Ecto neural progenitor cell (in vitro differentiated cells): ENCODE measurements around the gene NPEPL1.

ENCODE experiments used
- DNase-seq: peaks from one replicate; pipeline ENCODE4 v3.0.0-alpha.2; 2018; ENCODE audit warnings: low spot score

NPEPL1 gene

DNA sequence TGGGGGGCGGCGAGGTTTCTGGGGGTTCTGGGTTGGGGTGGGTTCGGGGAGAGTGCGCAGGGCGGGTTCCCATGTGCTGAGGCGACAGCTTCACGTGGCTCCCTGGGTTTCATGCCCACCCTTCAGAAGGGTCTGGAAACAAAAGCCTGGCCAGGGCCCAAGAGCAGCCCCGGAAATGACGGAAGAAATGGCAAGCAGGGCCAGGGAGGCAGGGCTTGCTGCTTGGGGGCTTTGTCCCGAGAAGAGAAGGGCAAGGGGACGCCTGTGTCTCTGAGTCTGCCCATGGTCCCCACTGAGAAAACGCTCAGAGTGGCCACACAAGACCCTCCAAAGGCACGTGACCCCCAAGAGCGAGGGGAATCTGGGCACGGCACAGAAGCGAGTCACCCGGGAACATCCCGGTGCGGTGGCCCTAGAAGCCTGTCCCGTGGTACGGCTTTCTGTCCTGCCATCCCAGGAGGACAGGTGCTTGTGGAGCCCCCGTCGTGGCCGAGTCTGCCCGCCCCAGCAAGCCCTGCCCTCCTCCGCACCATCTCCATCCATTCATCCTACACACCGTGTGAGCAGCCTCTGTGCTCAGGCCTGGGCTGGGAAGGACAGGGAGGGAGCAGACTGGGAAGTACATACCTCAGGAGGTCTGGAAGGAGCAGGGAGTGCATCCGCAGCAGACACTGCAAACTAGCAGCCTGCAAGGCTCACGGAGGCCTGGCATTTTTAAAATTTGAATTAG lies 9.0 kb downstream of the NPEPL1 start:
- DNase-seq = no peak

DNA sequence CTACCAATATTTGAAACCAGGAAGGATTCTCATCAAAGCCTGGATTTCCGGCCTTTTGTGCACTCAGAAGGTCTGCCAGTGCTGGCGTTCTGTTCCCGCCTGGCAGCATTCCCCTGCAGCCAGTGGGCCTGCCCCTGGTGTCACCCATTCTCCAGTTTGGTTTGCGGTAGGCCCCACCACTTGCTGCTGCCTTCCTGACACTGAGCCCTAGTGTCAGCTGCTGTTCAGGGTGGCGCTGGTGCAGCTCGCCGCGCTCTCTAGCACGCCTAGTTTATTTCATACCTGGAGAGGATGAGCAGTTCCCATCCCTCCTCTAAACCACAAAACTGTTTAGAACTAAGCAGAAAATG lies 9.5 kb downstream of the NPEPL1 start:
- no peak for DNase-seq

DNA sequence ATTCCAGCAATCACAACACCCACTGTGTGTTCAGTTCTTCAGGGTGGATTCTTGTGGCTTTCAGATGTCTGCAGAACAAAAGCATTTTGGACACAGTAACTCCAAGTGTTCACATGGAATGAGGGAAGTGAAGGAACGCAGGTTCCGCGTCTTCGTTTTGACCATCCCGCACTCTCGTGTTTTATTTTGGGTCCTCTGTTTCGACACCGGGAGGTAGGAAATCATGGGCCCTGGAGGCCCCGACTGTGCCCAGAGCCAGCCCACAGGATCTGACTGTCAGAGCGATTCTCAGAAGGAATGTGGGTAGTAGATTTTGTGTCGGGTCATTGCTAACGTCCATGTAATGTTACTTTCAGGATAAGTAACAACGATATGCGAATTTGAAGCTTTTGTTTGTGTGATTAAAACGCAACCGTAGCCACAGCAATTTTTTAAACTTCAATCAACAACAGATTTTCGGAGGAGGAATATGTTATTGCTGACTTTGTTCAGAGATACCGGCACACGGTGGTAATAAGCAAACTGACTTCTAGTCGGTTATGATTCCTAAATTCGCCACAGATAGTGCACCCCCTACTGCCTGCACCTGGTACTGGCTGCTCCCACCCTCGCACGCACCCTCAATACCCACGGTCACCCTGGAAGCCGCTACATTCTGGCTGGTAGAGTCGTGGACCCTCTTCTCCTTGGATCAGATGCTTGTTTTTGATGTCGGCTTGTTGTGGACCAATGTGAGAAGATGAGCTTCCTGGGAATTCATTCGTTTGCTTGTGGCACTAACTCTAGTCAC lies 10.5 kb downstream of the NPEPL1 start:
- DNase-seq = no peak

DNA sequence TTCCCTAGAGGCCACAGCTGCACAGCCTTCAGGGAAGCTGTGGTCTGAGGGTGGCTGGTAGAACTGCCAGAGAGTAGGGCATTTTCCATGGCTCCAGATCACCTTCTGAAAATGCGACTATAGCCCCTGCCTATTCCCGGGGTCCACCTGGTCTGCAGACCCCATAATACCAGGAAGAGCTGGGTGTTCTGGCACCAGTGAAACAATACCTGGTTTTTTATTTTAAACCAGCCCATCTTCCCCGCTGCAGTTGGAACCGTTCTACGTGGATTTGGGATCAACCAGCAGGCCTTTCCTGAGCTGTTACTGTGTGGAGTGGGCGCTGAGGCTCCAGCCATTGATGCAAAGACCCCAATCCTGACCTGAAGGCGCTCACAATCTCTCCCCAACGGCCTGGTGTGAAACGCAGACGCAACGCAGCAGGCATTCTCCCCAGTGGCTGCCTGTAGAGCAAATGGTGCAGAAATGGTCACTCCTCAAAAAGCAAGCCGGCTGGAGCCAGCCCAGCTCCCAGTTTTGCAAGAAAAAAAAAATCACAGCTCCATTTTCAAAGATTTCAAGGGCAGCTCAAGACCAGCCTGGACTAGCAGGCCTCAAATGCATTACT lies 11.3 kb downstream of the NPEPL1 start:
- peak; percentile 20 for DNase-seq

DNA sequence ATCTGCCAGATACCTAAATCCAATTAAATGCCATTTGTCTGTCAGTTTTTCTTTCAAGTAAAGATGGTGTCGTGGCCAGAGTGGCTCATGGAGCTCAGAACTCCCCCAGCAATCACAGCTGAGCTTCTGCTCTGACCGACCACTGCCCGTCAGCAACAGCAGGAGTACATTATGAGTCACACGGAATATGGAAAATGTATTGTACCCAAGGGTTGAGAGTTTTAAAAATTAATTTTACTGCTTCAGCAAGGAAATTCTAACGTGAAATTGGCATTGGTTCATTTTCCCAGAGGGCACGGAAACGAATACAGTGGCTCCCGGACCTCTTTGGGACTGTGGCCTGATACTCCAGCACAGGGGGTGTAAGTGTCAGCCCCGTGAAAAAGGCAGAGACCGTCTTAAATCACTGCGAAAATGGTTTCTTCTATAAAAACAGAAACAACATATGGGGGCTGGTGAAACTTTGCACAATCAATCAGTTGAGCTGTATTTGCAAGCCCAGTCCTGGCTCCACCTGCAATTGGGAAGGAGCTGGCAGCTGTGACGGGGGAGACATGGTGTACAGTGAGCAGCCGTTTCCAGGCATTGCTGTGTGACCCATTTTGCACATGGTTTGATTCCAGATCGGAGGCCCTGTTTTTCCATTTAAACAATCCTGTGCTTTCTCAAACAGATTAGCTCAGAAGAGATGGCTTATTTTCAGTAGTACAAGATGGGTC lies 12.8 kb downstream of the NPEPL1 start:
- no peak for DNase-seq

DNA sequence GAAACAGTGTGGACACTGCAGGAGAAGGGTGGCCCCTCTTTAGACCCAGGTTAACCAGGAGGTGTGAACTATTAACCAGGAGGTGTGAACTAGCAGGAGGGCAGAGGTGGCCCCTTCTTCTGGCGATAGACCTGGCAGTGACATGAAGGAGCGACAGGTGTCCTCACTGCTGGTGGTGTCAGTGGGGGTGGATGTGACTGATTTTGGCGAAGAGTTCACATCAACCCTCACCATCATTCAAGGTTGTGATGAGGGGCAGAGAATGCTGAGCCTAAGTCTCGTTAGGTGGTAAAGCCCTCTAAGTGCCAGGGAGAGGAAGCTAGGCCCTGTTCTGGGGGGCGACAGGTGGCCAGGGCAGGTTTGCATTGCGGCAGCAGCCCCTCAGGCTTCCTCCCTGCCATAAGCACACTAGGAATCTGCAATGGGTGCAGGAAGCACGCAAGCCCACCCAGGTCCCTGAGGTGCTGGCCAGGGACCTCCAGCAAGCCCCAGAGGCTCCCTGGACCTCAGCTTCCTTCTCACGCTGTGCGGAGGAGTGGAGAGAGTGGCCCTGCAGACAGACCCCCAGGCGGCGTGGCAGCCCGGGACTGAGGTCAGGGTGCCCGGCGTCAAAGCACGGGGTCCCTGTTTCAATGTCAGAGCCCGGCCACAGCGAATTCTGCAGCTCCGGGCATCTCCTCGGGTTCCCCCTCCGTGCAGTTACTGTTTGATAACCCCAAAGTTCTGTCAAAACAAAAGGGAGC lies 13.7 kb downstream of the NPEPL1 start:
- DNase-seq = no peak

DNA sequence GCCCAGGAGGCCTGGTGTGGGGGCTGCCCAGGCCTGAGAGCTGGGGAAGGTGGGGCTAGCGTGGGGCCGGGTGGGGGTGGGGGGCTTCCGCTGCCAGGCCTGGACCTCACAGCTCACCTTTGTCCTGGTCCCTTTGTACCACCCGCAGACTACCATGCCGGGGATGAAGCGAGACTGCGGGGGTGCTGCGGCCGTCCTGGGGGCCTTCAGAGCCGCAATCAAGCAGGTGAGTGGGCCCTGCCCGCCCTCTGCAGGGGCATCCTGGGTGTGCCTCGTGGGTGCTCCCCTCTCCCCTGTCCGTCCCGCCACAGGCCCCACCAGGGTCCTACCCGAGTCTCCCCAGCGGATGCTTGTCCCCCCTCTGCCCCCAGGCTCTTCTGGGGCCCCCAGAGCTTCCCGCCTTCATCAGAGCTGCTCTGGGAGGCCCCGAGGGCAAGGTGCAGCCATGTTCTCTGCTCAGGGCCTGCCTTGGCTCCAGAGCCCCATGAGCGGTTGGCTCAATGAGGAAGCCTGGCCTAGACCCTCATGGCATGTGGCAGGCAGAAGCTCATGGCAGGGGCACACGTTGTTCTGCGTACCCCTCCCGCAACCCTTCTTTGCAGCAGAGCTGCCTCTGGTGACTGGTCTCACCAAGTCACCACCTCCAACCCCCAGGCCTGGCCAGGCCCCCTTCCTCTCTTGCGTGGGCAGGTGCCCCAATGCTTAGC lies 14.5 kb downstream of the NPEPL1 start:
- no peak for DNase-seq

DNA sequence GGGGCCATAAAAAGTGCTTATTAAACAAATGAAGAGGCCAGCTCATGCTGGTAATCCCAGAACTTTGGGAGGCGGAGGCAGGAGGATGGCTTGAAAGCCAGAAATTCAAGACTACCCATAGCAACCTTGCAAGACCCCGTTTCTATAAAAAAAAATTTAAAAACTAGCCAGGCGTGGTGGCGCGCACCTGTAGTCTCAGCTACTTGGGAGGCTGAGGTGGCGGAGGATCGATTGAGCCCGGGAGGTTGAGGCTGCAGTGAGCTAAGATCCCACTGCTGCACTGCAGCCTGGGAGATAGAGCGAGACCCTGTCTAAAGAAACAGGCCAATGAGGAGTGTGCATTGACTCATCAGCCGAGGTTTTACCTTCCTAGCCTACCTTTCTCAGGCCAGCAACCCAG lies 15.2 kb downstream of the NPEPL1 start:
- no peak for DNase-seq

DNA sequence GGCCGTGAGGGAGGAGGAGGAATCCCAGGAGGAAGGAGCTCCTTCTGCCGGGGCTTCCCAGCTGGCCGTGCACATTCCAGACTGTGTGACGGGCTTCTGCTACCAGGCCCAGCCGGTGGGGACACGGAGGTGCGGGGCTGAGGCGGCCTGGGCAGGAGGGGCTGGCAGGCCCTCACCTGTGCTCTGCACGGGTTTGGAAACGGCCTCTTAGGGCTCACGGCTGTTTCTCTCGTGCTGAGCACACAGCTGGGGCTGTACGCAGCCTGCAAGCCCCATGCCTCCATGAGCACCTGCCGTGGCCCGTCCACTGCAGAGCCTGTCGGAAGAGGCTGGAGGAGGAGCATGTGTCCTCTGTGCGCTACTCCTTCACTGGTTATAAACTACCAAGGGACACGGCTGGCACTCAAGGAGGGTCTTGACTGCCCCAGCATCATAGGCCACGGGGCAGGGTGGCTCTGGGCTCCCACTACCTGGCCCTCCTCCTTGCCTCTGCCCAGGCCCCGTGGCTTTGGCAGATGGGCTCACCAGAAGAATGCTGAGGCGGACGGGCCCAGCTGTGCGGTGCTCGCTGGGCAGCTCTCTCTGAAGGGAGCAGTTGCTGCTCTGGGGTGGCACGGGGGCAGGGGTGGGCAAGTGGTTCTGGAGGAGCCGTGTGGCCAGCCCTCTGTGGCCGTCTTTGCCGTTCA lies 15.8 kb downstream of the NPEPL1 start:
- peak; percentile 37 for DNase-seq

DNA sequence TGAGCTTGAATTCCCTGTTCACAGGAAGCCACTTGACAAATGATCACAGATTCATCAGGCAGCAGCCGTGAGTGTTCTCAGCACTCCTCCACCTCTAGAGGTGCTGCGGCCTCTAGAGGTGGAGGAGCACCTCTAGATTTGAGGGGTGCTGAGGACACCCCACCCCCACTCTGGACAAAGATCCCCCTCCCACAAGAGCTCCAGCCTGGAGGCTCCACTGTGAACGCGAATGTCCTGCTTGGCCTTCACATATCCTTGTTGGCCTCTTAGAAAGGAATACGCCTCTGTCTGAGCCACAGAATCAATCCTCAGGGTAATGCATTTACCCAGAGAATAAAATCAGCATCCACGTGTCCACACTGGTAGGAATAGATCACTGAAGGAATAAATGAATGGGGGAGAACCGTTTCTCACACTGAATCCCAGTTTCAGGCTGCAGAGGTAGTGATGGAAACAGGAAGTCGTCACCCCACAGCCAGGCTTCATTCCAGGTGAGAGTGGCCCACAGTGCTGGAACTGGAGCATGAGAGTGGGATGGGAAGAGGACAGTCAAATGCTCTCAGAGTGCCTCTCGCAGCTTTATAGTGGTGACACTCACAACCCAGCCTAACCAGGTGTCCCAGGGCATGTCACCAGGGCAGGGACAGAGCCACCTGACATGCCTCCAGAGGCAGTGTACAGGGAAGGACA lies 16.6 kb downstream of the NPEPL1 start:
- DNase-seq = no peak

DNA sequence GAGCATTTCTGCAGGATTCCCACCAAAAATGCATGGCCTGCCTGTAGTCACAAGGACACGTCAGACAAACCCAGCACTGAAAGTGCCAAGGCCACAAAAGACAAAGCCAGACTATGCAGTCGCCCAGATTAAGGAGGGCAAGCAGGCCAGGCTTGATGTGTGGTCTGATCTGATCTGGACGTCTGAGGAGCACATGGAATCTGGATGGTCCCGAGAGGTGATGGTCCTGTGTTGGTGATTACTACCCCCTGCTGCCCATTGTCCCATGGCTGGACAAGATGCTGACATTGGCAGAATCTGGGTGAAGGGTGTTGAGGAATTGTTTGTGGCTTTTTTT lies 17.1 kb downstream of the NPEPL1 start:
- DNase-seq = no peak

DNA sequence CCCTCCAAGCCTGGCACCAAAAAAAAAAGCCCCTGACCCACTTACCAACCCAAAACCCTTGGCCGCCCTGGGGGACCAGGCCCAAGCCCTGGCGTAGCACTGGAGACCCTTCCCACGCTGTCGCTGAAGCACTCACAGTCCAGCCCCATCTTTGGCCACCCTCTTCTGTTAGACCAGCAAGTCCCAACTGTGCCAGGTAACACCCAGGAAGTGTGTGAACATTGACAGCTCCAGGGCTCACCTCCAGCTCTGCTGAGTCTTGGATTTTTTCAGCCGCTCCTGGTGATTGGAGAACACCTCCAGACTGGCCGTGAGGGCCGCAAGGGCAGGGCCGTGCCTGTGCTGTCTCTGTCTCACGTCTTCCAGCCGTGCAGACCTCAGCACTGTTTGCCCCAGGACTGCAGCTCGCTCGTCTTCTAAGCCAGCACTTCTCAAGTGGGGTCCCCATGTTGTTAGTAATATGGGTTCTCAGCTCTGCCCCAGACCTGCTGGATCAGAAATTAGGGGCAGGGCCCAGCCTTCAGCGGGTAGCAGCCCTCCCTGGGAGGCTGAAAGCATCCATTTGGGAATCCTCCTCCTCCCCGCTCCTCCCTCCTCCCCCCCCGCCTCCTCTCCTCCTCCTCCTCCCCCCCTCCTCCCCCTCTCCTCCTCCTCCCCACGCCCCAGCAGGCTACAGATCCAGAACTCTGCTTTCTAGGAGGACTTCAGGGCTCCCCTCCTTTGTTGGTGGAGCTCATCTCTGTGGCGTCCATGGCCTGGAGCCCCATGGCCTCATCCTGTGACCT lies 18.1 kb downstream of the NPEPL1 start:
- peak; percentile 42 for DNase-seq

DNA sequence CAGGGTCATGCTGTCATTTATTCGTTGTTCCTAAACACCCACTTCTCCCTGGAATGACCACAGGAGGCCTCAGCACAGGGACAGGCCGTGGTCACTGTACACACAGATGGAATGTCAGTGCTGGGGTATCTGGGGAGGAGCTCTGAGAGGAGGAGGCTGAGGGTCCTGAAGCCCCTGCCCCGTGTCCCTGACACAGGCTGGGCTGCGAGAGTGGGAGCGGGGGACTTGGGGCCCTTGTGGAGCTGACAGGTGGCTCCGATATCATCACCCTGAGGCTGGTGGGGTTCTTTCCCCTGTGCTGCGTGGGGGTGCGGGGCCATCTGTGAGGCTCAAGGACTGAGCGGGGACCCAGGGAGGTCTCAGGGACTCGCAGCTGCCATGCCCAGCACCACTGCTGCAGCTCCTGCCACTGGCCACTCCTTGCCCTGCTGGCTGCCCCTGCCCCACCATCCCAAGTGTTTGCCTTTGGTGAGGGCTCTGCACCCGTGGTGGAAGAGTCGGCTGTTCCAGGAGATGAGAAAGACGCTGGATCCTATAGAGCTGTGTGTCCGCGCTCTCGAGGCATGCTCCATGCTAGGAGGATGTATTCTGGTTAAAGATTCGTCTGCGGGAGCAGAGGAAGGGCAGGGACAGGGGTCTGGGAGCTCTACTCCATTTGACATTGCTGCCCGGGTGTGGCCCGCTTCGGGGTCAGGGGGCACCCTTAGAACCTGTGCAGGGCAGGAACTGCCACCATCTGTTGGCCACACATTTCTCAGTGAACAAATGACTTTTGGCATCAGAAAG lies 18.9 kb downstream of the NPEPL1 start:
- DNase-seq = peak; percentile 47

DNA sequence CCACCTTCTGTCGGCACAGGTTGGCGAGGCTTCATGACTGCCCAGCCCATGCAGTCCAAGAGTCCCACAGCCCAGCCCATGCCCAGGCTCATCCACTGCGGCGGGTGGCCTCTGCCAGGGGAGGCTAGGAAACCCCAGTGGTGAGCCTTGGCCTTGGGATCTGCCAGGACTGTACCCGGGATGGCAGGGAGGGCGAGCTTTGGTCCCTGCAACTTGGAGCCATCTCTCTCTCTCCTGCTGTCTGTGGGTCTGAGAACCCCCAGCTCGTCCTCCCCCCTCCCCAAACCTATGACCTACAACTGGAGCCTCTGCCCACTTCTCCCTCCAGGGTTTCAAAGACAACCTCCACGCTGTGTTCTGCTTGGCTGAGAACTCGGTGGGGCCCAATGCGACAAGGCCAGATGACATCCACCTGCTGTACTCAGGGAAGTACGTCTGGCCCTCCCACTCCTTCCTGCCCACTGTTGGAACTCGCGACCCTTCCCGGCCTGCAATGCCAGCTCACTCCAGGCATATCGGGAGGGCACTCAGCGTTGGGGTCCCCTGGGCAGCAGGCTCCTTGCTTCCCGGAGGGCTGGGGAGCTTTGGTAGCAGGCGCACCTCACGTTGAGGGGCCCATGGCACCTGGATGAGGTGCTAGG lies 19.7 kb downstream of the NPEPL1 start:
- peak; percentile 38 for DNase-seq

DNA sequence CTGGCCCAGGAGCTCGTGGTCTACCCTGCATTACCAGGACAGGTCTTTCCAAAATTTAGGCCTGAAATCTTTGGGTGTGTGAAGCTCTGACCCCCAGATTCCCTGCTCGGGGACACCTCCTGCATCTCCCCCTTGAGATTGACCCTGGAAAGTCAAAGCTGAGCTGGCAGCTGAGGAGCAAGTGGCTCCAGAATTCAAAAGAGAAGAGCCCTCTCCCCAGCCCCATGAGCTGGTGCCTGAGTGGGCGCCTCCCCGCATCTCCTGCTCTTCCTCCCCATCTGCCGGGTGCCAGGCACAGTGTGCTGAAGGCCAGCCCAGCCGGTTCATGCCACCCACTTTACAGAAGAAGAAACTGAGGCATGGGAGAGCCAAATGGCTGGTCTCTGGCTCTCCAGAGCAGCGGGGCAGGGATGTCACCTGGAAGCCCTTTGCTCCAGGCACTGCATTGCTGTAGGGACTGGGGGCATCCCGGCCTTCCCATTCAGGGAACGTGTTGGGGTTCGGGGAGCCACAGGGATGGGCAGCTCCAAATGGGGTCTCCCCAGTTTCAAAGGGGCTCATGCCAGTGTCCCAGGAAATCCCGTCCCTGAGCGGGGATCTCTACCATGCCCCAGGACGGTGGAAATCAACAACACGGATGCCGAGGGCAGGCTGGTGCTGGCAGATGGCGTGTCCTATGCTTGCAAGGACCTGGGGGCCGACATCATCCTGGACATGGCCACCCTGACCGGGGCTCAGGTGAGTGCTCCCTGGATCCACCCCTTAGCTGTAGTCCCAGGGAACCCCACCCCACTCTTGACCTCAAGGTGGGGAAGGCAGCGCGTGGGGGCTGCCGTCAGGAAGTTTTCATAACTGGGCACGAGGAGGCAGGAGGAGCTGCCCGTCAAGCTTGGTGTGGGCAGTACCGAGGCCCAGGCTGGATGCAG lies 20.5 kb downstream of the NPEPL1 start:
- peak; percentile 39 for DNase-seq

DNA sequence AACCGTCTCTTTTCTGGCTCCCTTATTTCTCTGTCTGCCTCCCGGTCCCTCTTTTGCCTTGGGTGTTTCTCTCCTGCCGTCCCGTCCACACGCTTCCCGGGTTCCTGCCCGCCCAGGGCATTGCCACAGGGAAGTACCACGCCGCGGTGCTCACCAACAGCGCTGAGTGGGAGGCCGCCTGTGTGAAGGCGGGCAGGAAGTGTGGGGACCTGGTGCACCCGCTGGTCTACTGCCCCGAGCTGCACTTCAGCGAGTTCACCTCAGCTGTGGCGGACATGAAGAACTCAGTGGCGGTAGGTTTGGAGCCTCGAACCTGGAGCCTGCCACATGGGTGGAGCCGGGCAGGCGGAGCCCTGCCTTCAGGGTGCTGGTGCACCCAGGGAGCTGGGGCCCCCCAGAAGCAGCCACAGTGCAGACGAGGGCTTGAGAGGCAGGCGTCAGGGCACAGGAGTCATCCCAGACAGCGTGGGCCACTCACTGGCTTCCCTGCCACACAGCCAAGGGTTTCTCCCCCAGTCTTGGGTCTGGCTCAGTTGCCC lies 21.3 kb downstream of the NPEPL1 start:
- DNase-seq = peak; percentile 43
